Calu3 (cell line): ENCODE results near the gene FOXD2. TPM values are rescaled to one million over a fixed set of nuclear protein-coding genes. Genes with fewer than 3 reads are reported as not detected.

Experiments used
- BruUV-seq: library from RNA; stranded (reverse); fragments of 400-500 nt; replicated peaks from 2 replicates; lab custom pipeline; 2021; lab: Mats Ljungman, UMichigan
- CTCF ChIA-PET: fragments of 300-600 bp; sonication (Branson Sonifier 250); formaldehyde crosslinking; loops from one replicate; lab custom pipeline; 2022; ENCODE audit warnings: antibody characterized with exemption; lab: Charles Lee
- DNase-seq: peaks from one replicate; pipeline ENCODE4 v3.0.0; 2022
- H3K27ac Mint-ChIP-seq: one replicate; pipeline ENCODE4 v1.8.0; 2022; ENCODE audit warnings: mixed read lengths; ENCODE audit not compliant: unreplicated experiment
- H3K27me3 Mint-ChIP-seq: one replicate; pipeline ENCODE4 v1.8.0; 2022; ENCODE audit warnings: mixed read lengths; ENCODE audit not compliant: unreplicated experiment
- H3K36me3 Mint-ChIP-seq: one replicate; pipeline ENCODE4 v1.8.0; 2022; ENCODE audit warnings: mild to moderate bottlenecking, moderate library complexity, mixed read lengths; ENCODE audit not compliant: insufficient read depth, unreplicated experiment
- H3K4me1 Mint-ChIP-seq: one replicate; pipeline ENCODE4 v1.8.0; 2022; ENCODE audit warnings: mild to moderate bottlenecking, low read depth, mixed read lengths; ENCODE audit not compliant: unreplicated experiment
- H3K4me3 Mint-ChIP-seq: one replicate; pipeline ENCODE4 v1.8.0; 2022; ENCODE audit warnings: mild to moderate bottlenecking, low read depth, moderate library complexity, mixed read lengths; ENCODE audit not compliant: unreplicated experiment
- H3K9me3 Mint-ChIP-seq: one replicate; pipeline ENCODE4 v1.8.0; 2022; ENCODE audit warnings: low read depth, mixed read lengths; ENCODE audit not compliant: unreplicated experiment
- CTCF ChIP-seq: fragments of 200-600 bp; IDR thresholded peaks from one replicate; pipeline ENCODE4 v1.8.0; 2022; ENCODE audit warnings: antibody characterized with exemption; ENCODE audit not compliant: unreplicated experiment
- intact Hi-C: fragments of 100-400 bp; cut with micrococcal nuclease; formaldehyde crosslinking; loops from one replicate; pipeline ENCODE4 v1.10.0; 2022; ENCODE audit not compliant: unreplicated experiment
- total RNA-seq: library from RNA; stranded (reverse); gene quantifications from 2 replicates; pipeline ENCODE4 v1.2.3, GENCODE V29; 2022

FOXD2 gene
- total RNA-seq, 1 experiment from 2014 or later: 0.68 TPM

DNA sequence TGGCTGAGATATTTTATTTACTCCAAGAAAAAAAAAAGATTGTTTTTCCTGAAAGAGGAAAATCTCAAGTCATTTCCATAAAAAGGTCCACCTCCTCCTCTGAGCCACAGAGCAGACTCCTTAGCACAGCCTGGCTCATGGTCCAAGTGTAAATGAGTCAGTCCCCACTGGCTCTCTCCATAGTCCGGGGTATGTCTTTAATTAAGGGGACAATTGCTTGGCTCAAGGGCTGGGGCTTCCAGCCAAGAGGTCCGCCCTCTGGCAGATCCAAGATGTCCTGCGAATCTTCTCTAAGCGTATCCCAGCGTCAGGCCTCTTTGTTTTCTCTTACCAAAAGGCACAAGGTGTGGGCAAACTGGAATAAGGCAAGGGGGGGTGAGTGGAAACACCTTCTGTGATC, 33.3 kb downstream of the FOXD2 start:
- H3K36me3 Mint-ChIP-seq: no peaks in the 10 kb centered on the region
- CTCF ChIA-PET: no interaction called here
- BruUV-seq: no TSS peak
- no peaks in the 10 kb centered on the region for H3K27me3 Mint-ChIP-seq
- no peaks in the 10 kb centered on the region for H3K4me1 Mint-ChIP-seq
- no peak for DNase-seq
- no peak for TF ChIP-seq CTCF
- intact Hi-C loops: no loop called here
- no peak overlapping the region for H3K27ac Mint-ChIP-seq
- H3K4me3 Mint-ChIP-seq: no peak overlapping the region
- no peaks in the 10 kb centered on the region for H3K9me3 Mint-ChIP-seq

- DNase-seq: no peak
Measured at GRCh38 chr1:47474278-47475193, 36.7 kb downstream of the FOXD2 start.

GRCh38 chr1:47477595-47478080, 39.8 kb downstream of the FOXD2 start:
- CTCF ChIA-PET: interaction anchor here (0.8 to 2.1 kb wide), 4 partner anchors 24 to 248 kb away, joined by 3 to 6 read pairs (median 4); partner anchors contain the start of gene FOXD2
- TF ChIP-seq CTCF: no peak
- peak overlapping the region; percentile 31 for H3K27ac Mint-ChIP-seq
- peaks cover 9% of the 10 kb centered on the region for H3K36me3 Mint-ChIP-seq
- BruUV-seq: no TSS peak
- H3K27me3 Mint-ChIP-seq: peaks cover 17% of the 10 kb centered on the region
- H3K9me3 Mint-ChIP-seq: no peaks in the 10 kb centered on the region
- DNase-seq: peak; percentile 14
- H3K4me3 Mint-ChIP-seq: no peak overlapping the region
- H3K4me1 Mint-ChIP-seq: peaks cover 34% of the 10 kb centered on the region
- intact Hi-C loops: no loop called here

More at GRCh38 chr1:47474278-47475193, 36.7 kb downstream of the FOXD2 start:
- peaks cover 9% of the 10 kb centered on the region for H3K36me3 Mint-ChIP-seq
- TF ChIP-seq CTCF: no peak
- intact Hi-C loops: no loop called here
- H3K27me3 Mint-ChIP-seq: peaks cover 3% of the 10 kb centered on the region
- CTCF ChIA-PET: no interaction called here
- H3K4me3 Mint-ChIP-seq: no peak overlapping the region
- no peaks in the 10 kb centered on the region for H3K9me3 Mint-ChIP-seq
- peaks cover 23% of the 10 kb centered on the region for H3K4me1 Mint-ChIP-seq
- no peak overlapping the region for H3K27ac Mint-ChIP-seq
- no TSS peak for BruUV-seq

DNA sequence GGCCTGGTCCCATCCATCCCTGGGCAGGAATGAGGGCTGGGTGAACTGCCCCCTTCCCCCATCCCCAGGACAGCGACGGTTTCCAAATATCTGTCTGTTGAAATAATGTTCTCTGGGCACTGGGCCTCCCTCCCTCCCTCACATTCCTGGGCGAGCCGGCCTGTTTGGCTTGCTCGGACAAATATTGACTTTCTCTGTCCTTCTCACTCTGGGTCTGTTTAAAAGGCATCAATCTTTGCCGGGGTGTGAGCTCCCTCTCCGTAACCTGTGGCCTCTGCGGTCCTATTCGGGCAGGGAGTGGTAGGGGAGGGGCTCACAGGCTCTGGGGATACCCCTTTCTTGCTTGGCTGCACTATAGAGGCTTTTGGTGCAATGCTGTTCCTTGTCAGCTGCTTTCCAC, 40.2 kb downstream of the FOXD2 start:
- CTCF ChIA-PET: interaction anchor here (0.6 to 2.1 kb wide), 5 partner anchors 23 to 248 kb away, joined by 3 to 6 read pairs (median 3); partner anchors contain the start of gene FOXD2
- H3K4me3 Mint-ChIP-seq: no peak overlapping the region
- H3K9me3 Mint-ChIP-seq: no peaks in the 10 kb centered on the region
- DNase-seq: peak; percentile 62
- peaks cover 34% of the 10 kb centered on the region for H3K4me1 Mint-ChIP-seq
- intact Hi-C loops: no loop called here
- no TSS peak for BruUV-seq
- peaks cover 17% of the 10 kb centered on the region for H3K27me3 Mint-ChIP-seq
- TF ChIP-seq CTCF: no peak
- H3K36me3 Mint-ChIP-seq: peaks cover 9% of the 10 kb centered on the region
- H3K27ac Mint-ChIP-seq: peak overlapping the region; percentile 31
